ENCODE results near the gene TBRG1. TPM values are rescaled to one million over a fixed set of nuclear protein-coding genes. Genes with fewer than 3 reads are reported as not detected.

The TBRG1 gene
- total RNA-seq, 1 donor from 2014 or later, result 21.3 TPM

Other genes starting within 250 kb of the TBRG1 start
- not detected for gene OR8B2, start 238.4 kb upstream of the TBRG1 start, total RNA-seq
- not detected for gene OR8B3, start 223.8 kb upstream of the TBRG1 start, total RNA-seq
- gene OR8B4, start 198.0 kb upstream of the TBRG1 start, total RNA-seq, result not detected
- not detected for gene OR8B8, start 177.2 kb upstream of the TBRG1 start, total RNA-seq
- gene OR8B12, start 79.2 kb upstream of the TBRG1 start, total RNA-seq, result not detected
- not detected for gene OR8A1, start 52.9 kb upstream of the TBRG1 start, total RNA-seq
- not detected for gene PANX3, start 11.4 kb upstream of the TBRG1 start, total RNA-seq
- 42.5 TPM for gene SIAE, start 50.9 kb downstream of the TBRG1 start, total RNA-seq
- 1.8 TPM for gene SPA17, start 51.0 kb downstream of the TBRG1 start, total RNA-seq
- gene NRGN, start 117.1 kb downstream of the TBRG1 start, total RNA-seq, result 6.4 TPM
- gene VSIG2, start 129.4 kb downstream of the TBRG1 start, total RNA-seq, result 1.2 TPM
- gene ESAM, start 139.4 kb downstream of the TBRG1 start, total RNA-seq, result 50.2 TPM
- 5.3 TPM for gene MSANTD2, start 177.5 kb downstream of the TBRG1 start, total RNA-seq
- gene ROBO3, start 242.6 kb downstream of the TBRG1 start, total RNA-seq, result 5.1 TPM

Measured in cardiac septum (tissue), 1 donor.